K562 treated with DMSO at 1 percent for 48 hours (cell line): ENCODE data around the gene PROB1. TPM values are rescaled to one million over a fixed set of nuclear protein-coding genes. Genes with fewer than 3 reads are reported as not detected.

Experiments used
- total RNA-seq: library from RNA; unstranded; fragments of 300-600 nt; gene quantifications from 2 replicates; pipeline ENCODE4 v1.2.3, GENCODE V29; 2022; ENCODE audit warnings: low replicate concordance; ENCODE audit errors: extremely low read depth

PROB1 gene, protein sequence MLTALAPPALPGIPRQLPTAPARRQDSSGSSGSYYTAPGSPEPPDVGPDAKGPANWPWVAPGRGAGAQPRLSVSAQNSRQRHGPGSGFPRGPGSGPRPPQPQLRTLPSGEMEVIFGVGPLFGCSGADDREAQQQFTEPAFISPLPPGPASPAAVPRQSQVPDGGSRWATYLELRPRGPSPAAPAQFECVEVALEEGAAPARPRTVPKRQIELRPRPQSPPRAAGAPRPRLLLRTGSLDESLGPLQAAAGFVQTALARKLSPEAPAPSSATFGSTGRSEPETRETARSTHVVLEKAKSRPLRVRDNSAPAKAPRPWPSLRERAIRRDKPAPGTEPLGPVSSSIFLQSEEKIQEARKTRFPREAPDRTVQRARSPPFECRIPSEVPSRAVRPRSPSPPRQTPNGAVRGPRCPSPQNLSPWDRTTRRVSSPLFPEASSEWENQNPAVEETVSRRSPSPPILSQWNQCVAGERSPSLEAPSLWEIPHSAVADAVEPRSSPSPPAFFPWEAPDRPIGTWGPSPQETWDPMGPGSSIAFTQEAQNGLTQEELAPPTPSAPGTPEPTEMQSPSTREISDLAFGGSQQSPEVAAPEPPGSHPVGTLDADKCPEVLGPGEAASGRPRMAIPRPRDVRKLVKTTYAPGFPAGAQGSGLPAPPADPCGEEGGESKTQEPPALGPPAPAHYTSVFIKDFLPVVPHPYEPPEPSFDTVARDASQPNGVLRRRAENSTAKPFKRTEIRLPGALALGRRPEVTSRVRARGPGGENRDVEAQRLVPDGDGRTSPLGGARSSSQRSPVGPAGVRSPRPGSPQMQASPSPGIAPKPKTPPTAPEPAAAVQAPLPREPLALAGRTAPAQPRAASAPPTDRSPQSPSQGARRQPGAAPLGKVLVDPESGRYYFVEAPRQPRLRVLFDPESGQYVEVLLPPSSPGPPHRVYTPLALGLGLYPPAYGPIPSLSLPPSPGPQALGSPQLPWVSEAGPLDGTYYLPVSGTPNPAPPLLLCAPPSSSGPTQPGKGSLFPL
- total RNA-seq = not detected in 2 replicates

DNA sequence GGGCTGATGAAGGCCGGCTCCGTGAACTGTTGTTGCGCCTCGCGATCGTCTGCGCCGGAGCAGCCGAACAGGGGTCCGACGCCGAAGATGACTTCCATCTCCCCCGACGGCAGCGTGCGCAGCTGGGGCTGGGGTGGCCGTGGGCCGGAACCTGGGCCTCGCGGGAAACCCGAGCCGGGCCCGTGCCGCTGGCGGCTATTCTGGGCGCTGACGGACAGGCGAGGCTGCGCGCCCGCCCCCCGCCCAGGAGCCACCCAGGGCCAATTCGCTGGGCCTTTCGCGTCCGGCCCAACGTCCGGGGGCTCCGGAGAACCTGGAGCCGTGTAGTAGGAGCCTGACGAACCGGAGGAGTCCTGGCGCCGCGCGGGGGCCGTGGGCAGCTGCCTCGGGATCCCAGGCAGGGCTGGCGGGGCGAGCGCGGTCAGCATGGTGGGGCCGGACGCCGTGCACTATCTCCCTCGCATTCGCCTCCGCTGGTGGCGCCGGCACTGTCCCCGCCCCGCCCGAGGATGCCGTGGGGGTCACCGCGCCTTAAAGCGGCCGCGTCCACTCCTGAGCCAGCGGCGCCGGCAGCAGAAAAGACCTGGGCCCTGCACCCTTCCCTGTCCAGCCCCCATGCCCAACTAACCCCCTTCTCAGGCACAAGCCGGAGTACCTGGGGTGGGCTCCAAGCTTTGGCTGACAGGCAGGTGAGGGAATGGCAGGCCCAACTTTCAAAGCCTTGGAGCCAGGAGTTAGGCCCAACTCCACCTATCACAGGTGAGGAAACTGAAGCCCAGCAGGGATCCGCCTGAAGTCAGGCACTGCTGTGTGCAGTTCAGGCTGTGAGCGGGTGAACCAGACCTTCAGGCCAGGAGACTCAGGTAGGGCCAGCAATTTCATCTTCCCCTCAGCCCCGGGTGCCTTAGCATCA is at the start of gene PROB1:
Gene PROB1 (minus strand): TSS at position 451 of the 913 bp plus-strand sequence. CDS start 23 bp downstream, at position 428.

DNA sequence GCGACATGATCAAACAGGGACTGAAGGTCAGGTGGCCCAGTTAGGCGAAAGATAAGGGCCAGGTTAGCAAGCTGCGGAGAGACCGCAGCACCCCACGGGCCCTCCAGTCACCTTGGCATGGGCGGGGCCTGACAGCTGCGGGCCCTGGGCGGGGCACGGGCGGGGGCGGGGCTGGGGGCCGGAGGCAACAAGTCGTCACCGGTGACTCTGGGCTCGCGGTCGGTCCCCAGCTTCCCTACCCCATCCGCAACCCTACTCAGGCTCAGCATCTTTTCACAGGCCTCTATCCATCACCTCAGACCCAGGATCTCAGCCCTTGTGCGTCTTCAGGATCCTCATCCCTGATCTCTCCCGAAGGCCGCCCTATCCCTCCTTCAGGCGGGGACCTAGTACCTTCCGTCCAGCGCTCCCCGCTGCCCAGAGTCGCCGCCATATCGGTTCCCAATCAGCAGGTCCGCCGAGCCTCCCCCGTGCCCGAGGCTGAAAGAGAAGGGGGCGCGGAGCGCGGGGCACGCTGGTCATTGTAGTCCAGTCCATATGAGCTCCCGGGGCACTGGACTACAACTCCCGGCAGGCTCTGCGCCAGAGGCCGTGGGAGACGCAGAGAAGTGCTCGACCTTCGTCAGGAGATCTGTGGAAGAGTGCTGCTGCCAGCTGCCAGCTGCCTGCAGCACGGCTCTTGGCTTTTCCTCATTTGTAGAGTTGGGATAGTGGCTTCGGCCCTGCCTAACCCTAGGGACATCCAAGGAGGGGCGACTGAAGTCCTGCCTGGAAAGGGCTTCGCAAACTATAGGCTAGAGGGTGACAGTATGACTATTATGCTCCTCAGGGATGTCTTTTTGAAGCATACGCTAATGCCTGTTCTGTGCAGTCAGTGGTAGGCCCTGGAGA is 44.4 kb upstream of the PROB1 start, which contains the start of gene DNAJC18:
Gene DNAJC18 (minus strand): TSS at position 513 of the 891 bp plus-strand sequence. CDS start 80 bp downstream, at position 433.

DNA sequence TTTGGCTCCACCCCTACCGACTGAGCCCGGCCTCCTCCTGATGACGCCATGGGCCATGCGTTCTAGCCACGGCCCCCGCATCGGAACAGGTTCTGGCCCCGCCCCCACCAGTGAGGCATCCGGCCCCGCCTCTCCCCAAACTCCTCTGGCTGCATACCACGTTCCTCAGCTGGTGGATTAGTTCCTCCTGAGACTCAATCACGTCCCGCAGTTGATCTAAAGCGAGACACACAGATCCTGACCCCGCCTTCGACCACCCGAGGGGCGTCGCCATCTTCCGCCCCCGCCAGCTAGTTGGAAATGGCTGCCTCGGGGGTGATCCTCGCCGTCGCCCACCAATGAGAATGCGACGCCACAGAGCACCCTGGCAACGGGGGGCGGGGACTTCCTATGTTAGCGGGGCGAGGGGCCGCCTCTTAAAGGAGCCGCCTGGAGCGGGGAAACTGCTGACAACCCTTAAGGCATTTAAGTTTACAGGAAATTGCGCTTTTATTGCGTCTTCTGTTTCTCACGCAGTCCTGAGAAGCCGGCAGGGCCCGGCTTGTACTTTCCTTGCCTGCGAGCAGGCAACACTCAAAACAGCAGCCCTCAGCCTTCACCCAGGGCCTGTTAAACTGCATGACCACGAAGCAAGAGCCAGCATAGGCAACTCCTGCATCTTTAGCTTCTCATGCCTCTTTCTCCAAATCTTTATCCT is 9.0 kb upstream of the PROB1 start, which contains the start of gene SPATA24:
Gene SPATA24 (minus strand): TSS at position 303 of the 697 bp plus-strand sequence. CDS start 29 bp downstream, at position 274.

DNA sequence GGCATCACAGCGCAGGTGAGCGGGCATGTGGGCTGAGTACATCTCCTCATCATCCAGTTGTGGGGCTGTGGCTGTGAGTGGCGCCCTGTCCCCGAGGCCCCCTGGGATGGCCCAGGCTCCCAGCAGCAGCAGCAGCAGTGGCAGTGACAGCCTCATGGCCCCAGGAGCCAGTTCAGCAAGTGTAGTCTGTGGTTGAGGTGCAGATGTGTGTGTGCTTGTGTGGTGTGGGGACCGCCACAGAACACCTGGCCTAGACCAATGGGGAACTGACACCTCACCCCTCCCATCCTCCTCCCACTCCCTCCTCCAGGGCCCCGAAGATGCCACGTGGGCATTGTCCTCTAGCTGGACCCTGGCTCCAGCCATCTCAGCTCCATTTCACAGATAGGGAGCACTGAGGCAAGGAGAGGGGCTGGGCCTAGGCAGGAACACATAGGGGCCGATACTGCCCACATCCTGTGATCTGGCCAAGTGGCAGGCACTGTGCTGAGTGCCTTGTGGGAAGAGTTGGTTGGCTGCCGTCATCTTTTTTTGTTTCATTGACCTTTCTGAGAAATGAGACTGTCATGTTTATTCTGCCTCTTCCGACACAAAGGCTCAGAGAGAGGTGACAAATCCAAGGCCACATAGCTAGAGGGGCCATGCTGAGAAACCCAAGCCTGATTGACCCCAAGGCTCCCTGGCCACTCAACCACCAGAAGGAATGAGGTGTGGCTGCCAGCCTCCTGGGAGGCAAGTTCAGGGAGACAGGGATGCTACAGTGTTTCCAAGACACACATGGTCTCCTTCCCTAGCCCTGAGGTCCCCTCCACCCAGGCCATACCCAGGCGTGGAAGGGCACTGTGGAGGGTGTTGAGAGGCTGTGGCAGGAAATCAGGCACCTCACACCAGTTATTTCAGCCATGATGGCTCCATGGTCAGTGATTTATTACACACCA is 4.9 kb downstream of the PROB1 start, which contains the start of gene MZB1:
Gene MZB1 (minus strand): TSS at position 213 of the 938 bp plus-strand sequence. CDS start 57 bp downstream, at position 156.

DNA sequence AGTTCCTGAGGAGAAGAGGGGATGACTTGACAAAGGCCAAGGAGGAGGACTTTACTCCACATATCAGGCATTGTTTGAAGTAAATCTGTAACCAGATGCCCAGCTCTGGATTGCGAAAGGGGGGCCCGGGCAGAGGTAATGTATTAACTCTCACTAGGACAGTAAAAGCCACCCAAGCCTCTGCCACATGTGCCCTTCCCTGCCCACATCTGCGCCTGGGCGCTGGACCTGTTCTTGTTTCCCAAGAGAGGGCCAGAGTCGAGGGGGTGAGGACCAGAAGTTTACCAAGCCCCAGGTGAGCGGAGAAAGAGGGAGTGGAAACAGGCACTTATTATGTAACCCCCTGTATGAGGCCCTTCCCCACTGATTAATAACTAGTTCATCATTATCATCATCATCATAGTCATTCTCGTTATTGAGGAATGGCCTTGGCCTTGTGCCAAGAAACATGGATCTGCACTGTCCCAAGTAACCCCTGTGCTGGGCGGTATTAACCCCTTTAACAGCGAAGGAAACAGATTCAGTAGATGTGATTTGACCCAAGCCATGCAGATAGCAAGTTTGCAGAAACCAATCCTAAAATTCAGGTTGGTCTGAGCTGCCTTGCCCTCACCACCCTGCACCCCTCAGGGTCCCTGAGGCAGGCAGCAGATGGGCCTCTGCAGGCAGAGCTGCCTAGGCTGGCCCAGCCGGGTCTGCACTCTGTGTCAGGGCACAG is 11.5 kb downstream of the PROB1 start, which contains the start of gene SLC23A1:
Gene SLC23A1 (minus strand): TSS at position 23 of the 718 bp plus-strand sequence. CDS start 44 bp downstream, outside the sequence.

DNA sequence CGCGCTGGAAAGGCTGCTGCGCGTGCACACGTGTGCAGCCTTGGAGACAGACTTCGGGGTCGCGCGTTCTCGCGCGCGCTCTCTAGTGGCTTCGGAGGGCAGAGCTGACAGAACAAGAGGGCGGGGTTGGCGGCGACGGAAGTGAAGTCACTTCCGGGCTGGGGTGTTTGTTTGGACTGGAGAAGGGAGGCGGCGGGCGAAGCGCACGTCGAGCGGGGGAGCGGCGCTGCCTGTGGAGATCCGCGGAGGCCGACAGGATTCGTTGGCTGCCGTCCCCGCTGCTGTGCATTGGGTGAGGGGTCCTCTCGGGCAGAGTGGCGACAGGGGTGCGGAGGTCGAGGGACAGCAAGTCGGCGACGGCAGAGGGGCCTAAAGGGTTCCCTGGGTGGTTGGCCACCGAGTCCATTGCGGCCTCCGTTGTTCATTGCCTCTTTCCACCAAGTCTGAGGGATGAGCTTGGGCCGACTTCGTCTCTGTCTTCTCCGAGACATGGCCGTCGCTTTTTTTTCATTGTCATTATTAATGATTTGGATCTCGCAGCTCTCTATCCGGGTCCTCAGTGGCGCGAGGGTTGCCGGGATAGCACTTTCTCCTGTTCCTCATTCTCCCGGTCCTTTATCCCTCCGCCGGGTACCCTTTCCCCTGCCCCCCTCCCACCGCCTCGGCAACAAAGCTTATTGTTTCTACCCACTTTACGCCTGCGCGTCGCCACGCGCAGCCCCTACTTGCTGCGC is 53.0 kb downstream of the PROB1 start, which contains the start of gene PAIP2:
Gene PAIP2 (plus strand): TSS at position 166 of the 734 bp plus-strand sequence. CDS start 21,931 bp downstream, outside the sequence.

Other genes starting within 250 kb of the PROB1 start
- not detected in 2 replicates for gene SIL1, start 196.7 kb downstream of the PROB1 start, total RNA-seq
- gene MATR3, start 101.4 kb downstream of the PROB1 start, total RNA-seq = not detected in 2 replicates
- gene PAIP2, start 53.2 kb downstream of the PROB1 start, total RNA-seq = not detected in 2 replicates
- not detected in 2 replicates for gene SLC23A1, start 11.8 kb downstream of the PROB1 start, total RNA-seq
- gene MZB1, start 5.2 kb downstream of the PROB1 start, total RNA-seq = not detected in 2 replicates
- gene SPATA24, start 9.0 kb upstream of the PROB1 start, total RNA-seq = not detected in 2 replicates
- not detected in 2 replicates for gene DNAJC18, start 44.4 kb upstream of the PROB1 start, total RNA-seq
- gene ECSCR, start 67.6 kb upstream of the PROB1 start, total RNA-seq = not detected in 2 replicates
- not detected in 2 replicates for gene SMIM33, start 75.9 kb upstream of the PROB1 start, total RNA-seq
- not detected in 2 replicates for gene STING1, start 87.7 kb upstream of the PROB1 start, total RNA-seq
- not detected in 2 replicates for gene UBE2D2, start 166.2 kb upstream of the PROB1 start, total RNA-seq